HG03280 (cell line): ENCODE measurements around the gene NBEA.

ENCODE experiments used
- ATAC-seq: cut with Tn5 transposase; IDR thresholded peaks from one replicate; pipeline ENCODE4 v1.9.1; 2021; ENCODE audit warnings: mild to moderate bottlenecking, moderate library complexity; ENCODE audit not compliant: unreplicated experiment

Gene NBEA

DNA sequence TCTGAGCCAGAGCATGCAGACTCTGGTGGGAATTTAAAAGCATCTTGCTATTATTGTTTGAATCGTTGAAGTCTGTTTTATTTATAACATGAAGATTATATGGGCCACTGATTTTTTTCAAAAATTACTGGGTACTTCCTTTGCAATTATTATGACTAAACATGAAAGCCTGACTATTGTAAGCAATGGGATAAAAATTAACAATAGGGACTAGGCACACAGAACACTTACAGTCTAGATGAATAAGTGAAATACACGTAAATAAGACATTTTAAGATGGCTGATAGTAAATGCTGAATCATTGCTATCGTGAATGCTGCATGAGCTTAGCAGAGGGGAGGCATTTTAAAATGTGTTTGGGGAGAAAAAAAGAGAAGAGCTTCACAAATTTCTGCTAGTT is 615.4 kb downstream of the NBEA start:
- ATAC-seq: no peak

DNA sequence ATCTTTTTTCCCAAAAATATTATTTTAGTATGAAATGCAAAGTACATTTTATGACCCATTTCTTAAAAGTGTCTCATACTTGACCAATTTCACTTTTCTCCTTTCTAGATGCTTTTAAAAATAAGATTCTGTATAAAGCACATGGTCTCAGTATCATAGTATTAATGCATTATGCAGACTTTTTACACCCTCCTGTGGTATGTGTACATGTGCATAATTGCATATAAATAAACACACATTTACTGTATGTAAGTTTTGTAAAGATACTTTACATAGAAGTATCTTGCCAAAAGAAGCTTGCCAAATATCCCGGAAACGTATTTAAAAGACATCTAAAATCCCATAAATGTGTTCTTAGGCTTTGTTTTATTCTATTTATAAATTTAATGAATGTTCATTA is 619.5 kb downstream of the NBEA start:
- no peak for ATAC-seq

DNA sequence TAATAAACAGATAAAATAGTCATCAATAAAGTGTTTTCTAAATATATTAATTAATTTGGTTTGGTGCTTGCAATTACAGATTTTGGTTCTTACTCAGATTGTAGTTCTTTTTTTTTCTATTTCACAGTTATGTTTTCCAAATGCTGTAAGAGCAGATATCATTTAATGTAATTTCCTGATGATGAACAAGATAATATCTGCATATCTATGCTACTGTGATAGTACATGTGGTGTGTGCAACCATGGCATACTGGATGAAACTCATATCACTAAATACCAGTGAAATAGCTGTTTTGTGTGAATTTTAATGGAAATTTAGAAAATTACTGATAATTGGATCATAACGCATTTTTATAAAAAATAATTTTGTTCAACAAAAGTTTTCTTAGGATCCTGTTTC is 623.2 kb downstream of the NBEA start:
- no peak for ATAC-seq

DNA sequence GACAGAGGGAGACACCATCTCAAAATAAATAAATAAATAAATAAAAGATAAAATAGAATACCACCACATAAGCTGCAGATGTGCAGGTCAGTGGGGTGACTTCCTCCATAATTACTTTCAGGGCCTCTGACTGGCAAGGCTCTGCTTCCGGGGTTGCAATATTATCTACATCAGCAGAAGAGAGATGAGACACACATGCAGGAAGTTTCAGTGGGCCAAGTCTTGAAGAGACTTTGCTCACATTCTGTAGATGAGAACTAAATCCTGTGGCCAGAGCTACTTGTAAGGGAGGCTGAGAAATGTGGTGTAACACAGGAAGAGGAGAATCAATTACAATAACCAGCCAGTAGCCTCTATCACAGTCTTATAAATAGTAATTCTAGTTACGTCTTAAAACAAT is 624.3 kb downstream of the NBEA start:
- no peak for ATAC-seq

DNA sequence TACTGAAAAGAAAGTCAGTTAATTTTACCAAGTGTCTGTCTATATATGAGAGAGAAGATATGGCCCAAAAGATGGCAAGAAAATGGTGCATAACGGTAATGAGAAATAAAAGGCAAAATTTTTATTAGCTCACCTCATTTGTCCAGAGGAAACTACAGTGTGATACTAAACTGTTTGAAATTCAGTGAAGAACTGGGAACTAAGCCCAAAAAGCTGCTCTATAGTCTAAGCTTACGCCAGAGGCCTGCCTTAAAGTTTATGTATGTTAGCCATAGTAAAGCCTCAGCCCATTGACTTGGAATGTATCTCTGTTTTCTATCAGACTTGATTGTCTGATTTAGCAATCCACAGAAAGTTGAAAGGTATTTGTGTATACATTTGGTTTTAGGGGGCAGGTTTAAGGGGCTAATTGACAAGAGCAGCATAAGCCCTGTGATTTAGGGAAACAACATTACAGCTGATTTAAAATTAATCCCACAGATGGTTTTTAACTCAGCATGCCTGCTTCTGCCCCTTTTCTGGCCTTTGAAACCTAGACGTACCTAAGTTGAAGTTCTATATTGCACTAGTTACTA is 625.4 kb downstream of the NBEA start:
- ATAC-seq: no peak

DNA sequence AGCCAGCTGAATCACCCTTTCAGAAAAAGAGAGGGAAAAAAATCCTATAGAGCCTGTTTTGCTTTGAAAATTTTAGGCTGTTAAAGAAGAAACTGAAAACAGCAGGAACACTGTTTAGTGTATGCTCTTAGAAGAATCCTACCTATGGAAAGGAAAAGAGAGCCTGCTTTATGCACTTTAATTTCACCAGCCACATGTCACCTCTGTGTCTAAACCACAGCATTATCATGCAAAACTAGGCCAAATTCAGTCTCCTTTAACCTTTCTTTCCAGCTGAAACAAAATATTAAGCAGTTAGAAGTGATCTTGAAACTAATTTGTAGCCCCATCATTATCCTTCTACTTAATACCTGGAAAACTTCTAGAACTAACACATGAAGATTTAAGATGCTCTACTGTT is 631.6 kb downstream of the NBEA start:
- no peak for ATAC-seq

DNA sequence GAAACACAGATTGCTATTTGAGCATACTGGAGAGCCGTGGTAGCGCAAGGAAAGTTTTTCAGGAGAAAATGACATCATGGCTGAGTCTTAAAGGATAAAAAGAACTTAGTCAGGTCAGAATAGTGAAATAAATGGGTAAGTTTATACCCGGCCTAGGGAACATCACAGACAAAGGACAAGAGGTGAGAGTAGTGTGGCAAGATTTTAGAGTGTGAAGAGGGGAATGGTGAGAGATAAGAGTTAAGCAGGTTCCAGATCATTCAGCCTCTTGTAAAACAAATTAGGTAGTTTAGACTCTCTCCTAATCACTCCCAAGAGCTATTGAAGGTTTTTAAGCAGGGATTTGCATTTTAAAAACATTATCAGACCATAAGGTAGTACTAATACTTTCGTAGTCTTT is 650.4 kb downstream of the NBEA start:
- ATAC-seq: no peak

DNA sequence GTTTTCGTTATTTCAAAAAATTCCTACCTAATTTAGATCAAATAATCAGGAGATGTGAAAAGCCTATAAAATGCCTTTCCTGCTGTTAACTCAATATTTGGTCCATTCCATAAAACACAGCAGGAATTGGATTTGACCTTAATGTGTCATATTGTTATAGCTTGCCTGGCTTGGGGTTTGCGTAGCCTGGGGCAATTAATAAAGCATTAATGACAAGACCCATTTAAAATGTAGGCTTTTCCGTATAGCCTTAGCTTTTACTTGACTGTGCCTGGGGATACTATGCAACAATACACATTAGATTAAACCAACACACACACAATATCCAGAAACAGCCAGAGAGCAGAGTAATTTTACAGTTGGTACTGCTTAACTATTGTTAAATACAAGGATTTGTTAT is 651.6 kb downstream of the NBEA start:
- no peak for ATAC-seq

DNA sequence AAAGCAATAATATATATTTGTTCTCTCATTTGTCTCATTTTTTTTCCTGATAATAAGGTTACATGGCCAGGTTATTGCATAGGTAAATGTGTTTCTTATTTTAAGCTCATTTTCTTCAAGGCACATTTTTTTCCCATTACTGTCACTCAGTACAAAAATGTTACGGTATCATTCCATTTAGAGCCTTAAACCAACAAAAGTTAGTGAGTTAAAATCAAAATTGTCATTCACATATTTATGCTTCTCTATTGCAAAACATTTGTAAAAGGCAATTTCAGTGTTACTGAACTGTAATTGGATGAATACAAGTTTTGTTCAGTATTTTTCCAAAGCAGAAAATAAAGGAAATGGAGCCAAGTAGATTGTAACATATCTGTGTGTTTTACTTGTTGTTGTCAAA is 652.0 kb downstream of the NBEA start:
- no peak for ATAC-seq

DNA sequence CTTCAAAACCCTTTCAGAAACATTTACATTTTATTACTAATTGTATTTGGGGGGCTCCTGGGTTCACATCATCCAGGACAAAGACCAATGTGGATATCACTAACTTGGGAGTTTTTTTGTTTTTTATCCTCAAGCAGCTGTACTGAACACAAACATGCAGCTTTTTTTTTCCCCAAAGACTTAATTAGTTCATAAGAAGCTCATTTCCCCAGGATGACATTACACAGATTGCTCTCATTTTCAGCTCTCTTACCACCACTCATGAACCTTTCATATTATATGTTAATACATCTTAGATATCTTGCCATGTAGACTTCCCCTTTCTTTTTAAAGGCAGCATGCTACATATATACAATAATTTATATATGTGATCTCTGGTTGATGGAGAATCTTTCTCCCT is 653.1 kb downstream of the NBEA start:
- no peak for ATAC-seq

DNA sequence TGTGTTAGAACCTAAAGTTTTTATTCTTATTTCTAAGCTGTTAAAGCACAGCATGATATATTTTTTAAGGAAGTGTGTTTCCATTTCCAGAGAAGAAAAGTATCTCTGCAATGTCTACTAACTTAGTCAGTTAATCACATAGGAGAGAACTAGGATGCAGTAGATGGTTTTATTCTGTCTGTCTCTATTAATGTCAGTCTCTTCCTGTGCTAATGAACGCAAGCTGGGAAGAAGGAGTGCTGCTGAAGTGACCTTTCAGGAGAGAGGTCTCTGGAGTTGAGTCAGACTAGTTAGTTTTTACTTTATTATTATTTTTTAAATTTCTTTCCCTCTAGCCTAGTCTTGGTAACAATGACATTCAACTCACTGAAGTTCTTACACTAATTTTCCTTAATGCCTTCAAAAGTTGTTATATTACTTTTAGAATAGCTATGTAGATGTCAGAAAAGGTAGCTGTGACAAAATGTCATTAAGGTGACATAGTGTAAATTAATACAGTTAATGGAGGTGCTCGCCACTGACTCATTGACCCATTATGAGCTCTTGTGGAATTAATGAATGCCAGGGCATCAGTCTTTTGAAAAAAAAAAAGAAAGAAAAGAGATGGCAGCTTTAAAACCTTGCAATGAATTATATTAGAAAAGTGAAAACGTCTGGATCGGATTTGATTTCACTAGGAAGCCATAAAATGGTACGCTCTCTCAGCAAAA is 654.4 kb downstream of the NBEA start:
- ATAC-seq: no peak

DNA sequence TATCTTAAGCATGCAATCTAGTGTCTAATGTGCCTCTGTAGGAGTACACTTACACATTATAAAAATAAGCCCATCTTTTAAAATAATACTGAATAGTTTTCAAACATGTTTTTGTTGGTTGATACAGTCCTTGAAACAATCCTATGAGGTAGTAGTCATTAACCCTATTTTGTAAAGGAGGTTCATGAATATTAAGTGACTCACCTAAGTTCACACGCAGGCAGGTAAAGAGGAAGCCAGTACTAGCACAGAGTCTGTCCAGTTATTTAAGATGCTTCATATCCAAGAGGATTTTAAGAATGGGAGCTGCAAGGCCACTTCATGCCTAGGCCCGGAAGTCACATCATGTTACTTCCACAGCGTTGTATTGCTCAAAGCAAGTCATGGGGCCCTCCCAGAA is 655.4 kb downstream of the NBEA start:
- ATAC-seq: no peak

DNA sequence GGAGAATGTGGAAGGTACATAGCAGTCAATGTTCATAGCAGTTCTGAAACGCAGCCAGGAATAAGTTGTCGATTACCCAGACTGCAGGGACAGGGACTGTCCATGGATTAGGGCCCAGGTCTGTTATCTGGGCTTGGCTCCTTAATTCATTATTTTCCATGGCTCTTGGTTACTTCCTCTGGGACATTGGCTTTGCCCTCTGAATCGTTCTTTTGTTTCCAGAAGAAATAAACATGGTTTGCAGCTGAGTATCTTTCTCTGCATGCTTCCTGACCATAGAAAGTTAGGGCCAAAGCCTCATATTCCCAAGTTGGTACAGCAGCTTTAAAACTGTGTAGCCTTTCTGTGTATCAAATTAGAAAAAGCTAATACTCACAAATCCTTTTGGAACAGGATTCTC is 656.2 kb downstream of the NBEA start:
- ATAC-seq: no peak

DNA sequence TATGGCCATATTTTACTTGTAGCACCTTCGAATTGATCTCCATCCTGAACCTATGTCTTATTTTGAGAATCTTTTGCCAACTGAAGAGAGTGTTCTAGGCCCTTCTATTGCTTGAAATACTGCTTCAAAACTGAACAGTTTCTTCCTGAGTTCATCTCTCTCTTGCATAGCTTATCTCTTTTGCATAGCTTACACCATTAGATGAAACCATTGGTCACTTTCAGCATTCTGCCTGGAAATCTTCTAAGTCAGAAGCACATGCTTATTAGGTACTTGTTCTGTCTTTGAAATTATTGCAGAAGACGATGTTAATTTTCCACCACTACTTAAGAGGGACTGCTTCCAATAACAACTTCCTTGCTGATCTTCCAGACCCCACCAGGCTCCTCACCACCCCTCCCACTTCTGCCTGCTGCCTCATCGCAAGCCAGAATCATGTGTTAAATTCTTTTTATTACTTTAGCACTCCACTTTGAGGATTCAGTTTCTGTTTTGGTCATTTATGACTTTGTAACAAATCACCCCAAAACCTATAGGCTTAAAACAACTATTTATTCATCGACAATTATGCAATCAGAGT is 656.8 kb downstream of the NBEA start:
- ATAC-seq: no peak

DNA sequence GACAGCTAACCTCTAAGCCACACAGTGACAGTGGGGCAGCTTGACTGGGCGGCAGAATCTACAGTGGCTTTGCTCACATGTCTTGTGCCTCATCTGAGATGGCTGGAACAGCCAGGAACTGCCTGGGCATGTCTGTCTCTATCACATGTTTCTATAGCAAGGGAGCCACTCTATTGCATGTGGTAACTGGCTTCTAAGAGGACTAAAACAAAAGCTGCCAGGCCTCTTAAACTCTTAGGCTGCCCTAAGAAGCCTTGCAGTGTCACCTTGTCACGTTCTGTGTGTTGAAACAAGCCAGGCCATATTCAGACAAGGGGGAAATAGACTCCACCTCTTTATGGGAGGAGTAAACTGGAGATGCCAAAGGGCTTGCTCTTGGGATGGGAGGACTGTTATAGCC is 657.3 kb downstream of the NBEA start:
- no peak for ATAC-seq

DNA sequence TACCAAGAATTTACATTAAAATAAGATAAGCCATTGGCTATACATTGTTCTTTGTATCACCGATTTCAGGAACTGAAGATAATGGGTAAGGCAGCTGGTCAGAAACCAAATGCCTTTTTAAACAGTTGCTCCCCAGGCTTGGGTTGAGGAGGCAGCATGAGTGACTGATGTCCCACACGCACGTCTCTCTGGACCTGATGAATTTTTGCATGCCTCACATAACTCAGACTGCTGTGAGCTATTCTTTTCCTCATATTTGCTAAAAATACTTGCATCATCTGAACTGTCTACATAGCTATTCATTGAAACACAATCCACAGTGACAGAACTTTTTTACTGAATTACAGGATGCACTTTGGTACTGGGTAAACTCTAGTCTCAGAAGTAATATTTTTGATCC is 658.1 kb downstream of the NBEA start:
- no peak for ATAC-seq

DNA sequence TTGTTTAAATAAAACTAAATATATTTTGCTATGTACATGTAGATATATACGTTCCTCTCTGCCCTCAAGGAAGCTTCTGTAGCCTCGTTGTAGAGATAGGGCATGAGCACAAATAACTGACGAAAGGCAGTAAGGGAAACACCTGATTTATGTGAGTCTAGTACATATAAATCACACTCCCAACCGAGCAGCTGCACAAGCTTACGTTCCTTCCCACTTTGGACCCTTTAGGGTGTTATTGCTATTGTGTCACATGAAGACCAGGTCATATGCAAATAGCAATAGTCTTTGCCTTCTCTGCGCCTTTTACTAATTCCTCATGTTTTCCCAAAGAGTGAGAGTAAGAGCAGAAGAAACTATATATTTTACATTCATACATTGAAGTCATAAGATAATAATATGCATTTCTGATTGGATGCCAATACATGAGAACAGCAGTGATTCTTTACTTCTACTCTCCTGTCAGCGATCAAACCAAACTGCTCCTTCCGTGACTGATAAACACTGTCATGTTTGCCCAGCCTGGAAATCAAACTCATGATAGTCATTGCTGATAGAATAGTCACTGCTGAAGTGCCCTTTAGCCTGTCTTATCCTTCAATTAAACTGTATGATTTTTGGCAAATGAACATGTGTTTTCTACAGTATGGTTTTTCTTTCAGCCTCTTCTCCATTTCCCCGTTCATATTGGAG is 661.7 kb downstream of the NBEA start:
- ATAC-seq: no peak

DNA sequence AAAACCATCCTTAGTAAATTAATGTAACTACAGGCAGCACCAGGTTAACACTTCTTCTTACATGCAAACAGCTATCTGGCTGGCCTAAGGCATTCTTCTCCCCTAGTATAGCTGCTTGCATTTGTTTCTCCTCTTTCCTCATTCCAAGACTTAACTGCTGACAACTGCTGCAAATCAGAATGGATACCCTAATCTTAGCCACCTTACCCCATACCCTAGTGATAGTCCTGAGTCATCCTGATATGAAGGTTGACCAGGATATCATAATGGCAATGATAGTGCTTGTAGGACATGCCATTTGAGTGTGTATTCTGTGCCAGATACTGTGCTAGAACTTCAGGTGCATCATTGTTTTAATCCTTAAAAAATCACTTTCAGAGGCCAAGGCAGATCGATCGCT is 672.6 kb downstream of the NBEA start:
- no peak for ATAC-seq

DNA sequence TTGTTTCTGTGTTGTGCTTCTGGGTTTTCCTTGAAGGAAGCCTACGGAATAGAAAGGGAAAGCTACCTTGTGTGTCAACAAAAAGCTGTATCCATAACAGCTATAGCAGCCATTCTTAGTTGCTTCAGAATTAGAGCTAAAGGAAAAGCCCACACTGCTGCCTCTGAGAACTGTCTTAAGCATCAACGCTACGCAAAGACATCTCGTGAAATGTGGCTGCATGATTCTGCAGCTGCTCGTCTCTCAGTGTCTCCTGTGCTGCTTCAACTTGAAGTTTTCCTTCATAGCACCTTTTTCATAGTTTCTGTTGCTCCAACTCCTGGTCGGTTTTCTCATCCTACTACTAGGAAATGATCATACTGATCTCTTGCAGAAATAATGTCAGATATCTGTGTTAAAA is 675.4 kb downstream of the NBEA start:
- ATAC-seq: no peak

DNA sequence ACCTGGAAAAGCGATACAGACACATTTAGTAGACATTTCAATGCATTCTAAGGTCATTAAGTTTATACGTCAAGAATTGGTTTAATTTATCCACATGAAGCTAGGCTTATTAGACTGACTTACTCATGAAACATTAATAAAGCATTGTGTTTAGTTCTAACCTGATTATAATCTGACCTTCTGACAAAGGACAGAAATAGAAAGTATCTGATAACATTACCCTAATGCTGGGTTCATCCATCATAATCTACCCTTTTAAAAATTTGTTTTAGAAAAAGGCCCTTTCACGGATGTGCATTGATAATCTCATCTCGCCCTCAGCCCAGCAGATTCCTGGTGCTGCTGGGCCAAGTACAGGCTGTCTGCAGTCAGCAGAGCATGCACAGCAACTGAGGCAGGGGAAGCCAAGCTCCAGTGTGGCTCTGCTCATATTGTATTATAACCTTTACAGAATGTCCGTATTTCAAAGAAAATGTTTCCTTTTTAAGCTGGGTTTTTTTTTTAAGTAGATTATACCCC is 676.6 kb downstream of the NBEA start:
- no peak for ATAC-seq

DNA sequence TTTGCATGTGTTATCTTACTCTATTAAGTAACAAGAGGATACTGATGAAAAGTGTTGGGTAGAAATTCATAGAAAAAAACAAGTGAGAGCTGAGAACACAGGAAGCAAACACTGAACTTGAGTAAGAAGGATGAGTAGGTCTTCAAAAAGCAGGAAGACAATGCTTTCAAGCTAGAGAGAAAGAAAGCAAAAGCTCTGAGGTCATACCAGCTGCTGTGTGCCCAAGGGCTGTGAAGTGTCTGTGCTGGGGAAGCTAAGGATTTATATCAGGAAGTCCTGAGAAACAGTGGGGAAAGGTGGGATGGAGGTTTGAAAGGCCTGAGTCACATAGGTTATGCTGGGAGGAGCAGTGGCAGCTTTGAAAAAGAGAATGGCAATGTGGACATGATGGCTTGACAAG is 679.9 kb downstream of the NBEA start:
- no peak for ATAC-seq

DNA sequence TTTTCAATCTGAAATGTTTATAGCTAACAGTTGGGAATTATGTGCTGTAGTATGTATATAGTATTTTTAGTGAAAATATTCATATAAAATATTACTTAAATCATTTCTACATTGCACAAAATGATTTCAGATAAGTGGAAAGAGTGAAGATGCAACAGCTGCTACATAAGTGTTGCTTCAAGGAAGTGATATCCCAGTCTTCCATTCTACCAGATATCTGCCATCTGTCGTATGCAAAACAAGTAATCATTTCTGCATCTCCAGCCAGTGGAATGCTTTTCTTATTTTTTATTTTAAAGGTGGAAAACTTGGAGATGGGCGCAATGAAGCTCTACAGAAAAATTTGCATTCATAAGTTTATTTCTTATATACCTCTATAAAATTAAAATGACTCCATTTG is 687.0 kb downstream of the NBEA start:
- ATAC-seq: no peak
